GM12874 (cell line): ENCODE data around the gene SLC31A1.

ENCODE experiments used
- CTCF ChIP-seq: IDR thresholded peaks from 2 replicates; pipeline ENCODE4 v1.5.1; 2011; ENCODE audit warnings: low read depth, mild to moderate bottlenecking, control low read depth, low read length, moderate library complexity; ENCODE audit not compliant: insufficient read depth

Gene SLC31A1

GRCh38 chr9:113266174-113266573, 44.8 kb downstream of the SLC31A1 start:
- no peak for TF ChIP-seq CTCF

- no peak for TF ChIP-seq CTCF
Measured at GRCh38 chr9:113267911-113268566, 46.7 kb downstream of the SLC31A1 start.

GRCh38 chr9:113269355-113269754, 48.0 kb downstream of the SLC31A1 start:
- no peak for TF ChIP-seq CTCF

GRCh38 chr9:113269871-113270270, 48.5 kb downstream of the SLC31A1 start:
- no peak for TF ChIP-seq CTCF

- TF ChIP-seq CTCF: peak; percentile 54
Measured at GRCh38 chr9:113274474-113275156, 53.3 kb downstream of the SLC31A1 start.

- TF ChIP-seq CTCF: no peak
Measured at GRCh38 chr9:113275157-113276131, 54.1 kb downstream of the SLC31A1 start, which contains the start of the genes CDC26 and PRPF4. CDC26 (minus strand) TSS chr9:113275572; CDS start chr9:113272507, 3,065 bp downstream. PRPF4 (plus strand) TSS chr9:113275658; CDS start chr9:113275744, 86 bp downstream.

GRCh38 chr9:113278840-113279239, 57.5 kb downstream of the SLC31A1 start:
- TF ChIP-seq CTCF: no peak
